ENCODE results near the gene DUSP9.

DUSP9 gene

GRCh38 chrX:153610836-153611213 lies 36.2 kb upstream of the DUSP9 start:
- H3K4me3 ChIP-seq (replicated peaks in 1 of 2; ENCODE audit: low read depth in 2 of 2, low read length in 2 of 2): no peak overlapping the region
- TF ChIP-seq, protein P1, sequence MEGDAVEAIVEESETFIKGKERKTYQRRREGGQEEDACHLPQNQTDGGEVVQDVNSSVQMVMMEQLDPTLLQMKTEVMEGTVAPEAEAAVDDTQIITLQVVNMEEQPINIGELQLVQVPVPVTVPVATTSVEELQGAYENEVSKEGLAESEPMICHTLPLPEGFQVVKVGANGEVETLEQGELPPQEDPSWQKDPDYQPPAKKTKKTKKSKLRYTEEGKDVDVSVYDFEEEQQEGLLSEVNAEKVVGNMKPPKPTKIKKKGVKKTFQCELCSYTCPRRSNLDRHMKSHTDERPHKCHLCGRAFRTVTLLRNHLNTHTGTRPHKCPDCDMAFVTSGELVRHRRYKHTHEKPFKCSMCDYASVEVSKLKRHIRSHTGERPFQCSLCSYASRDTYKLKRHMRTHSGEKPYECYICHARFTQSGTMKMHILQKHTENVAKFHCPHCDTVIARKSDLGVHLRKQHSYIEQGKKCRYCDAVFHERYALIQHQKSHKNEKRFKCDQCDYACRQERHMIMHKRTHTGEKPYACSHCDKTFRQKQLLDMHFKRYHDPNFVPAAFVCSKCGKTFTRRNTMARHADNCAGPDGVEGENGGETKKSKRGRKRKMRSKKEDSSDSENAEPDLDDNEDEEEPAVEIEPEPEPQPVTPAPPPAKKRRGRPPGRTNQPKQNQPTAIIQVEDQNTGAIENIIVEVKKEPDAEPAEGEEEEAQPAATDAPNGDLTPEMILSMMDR (IDR thresholded peaks at IDR 0.05; ENCODE audit: low read depth, low read length): no peak
- DNase-seq (ENCODE audit: low read depth in 2 of 2): no peak

- H3K4me3 ChIP-seq (replicated peaks in 1 of 2; ENCODE audit: low read depth in 2 of 2, low read length in 2 of 2): no peak overlapping the region
- TF ChIP-seq, protein P1 (IDR thresholded peaks at IDR 0.05; ENCODE audit: low read depth, low read length): no peak
- DNase-seq (ENCODE audit: low read depth in 2 of 2): peak in 1 of 2 donors; percentile 13
These were observed 35.5 kb upstream of the DUSP9 start for GRCh38 chrX:153611298-153612095.

- DNase-seq (ENCODE audit: low read depth in 2 of 2): no peak
- TF ChIP-seq, protein P1 (IDR thresholded peaks at IDR 0.05; ENCODE audit: low read depth, low read length): no peak
- no peak overlapping the region for H3K4me3 ChIP-seq (replicated peaks in 1 of 2; ENCODE audit: low read depth in 2 of 2, low read length in 2 of 2)
These were observed 34.6 kb upstream of the DUSP9 start for GRCh38 chrX:153612413-153612812.

- no peak overlapping the region for H3K4me3 ChIP-seq (replicated peaks in 1 of 2; ENCODE audit: low read depth in 2 of 2, low read length in 2 of 2)
- DNase-seq (ENCODE audit: low read depth in 2 of 2): no peak
- TF ChIP-seq, protein P1 (IDR thresholded peaks at IDR 0.05; ENCODE audit: low read depth, low read length): no peak
These were observed 32.2 kb upstream of the DUSP9 start for GRCh38 chrX:153614818-153615217.

DNA sequence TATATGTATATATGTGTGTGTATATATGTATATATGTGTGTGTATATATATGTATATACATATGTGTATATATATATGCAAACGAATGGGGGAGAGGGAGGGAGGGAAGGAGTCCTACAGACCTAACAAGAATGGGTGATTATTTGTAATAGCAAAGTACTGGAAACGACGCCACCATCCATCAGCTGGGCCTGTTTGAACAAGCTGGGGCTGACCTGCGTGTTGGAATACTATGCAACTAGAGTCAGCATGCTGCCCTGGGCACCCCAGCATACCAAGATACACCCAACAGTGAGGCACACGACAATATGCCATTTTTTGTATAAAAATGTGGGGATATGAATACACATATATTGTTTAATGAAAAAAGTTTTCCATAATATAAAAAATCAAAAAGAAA lies 26.4 kb upstream of the DUSP9 start:
- DNase-seq (ENCODE audit: low read depth in 2 of 2): no peak
- TF ChIP-seq, protein P1 (IDR thresholded peaks at IDR 0.05; ENCODE audit: low read depth, low read length): no peak
- no peak overlapping the region for H3K4me3 ChIP-seq (replicated peaks in 1 of 2; ENCODE audit: low read depth in 2 of 2, low read length in 2 of 2)

DNA sequence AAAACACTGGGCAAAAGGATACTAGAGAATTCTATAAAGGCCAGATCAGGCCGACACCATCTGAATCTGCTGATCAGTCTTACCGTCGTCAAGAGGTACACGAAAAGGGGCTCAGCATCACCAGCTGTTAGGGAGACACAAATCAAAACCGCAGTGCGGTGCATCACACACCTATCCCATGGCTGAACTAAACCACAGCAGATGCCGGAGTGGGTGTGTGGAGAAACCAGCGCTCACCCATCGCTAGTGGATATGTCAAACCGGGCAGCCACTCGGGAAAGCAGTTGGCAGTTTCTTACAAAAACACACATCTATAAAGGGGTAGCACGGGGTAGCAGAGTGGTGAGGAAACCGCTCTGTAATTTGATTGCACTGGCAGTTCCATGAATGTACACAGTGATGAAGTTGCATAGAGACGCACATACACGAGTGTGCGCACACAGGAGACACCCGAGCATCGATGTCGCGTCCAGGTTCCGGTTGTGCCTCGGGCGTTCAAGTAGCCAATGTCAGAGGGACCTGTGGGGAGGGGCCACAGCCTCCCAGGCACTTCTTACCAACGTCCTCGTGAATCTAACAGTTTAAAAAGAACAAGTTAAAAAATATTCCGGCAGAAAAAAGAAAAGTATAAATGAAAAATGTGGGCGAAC lies 24.9 kb upstream of the DUSP9 start:
- DNase-seq (ENCODE audit: low read depth in 2 of 2): no peak
- no peak overlapping the region for H3K4me3 ChIP-seq (replicated peaks in 1 of 2; ENCODE audit: low read depth in 2 of 2, low read length in 2 of 2)
- TF ChIP-seq, protein P1 (IDR thresholded peaks at IDR 0.05; ENCODE audit: low read depth, low read length): no peak
